Choroid plexus epithelial cell (primary cell): ENCODE data around the gene FNDC3B.

Experiments
- DNase-seq: peaks from one replicate; pipeline ENCODE4 v3.0.0-alpha.2; 2010; ENCODE audit warnings: low read depth
- H3K4me3 ChIP-seq: 2 replicates; pipeline ENCODE4 v1.5.1; 2011; ENCODE audit warnings: low read depth, mild to moderate bottlenecking, control low read depth, low read length, moderate library complexity
- TF ChIP-seq, protein P1 (sequence below): conservative IDR thresholded peaks from 2 replicates; pipeline ENCODE4 v1.5.1; 2011; ENCODE audit warnings: low read depth, mild to moderate bottlenecking, control low read depth, inconsistent platforms, low read length, moderate library complexity

Gene FNDC3B

GRCh38 chr3:172145031-172145686 lies 105.8 kb downstream of the FNDC3B start:
- no peak overlapping the region for H3K4me3 ChIP-seq
- TF ChIP-seq, protein P1, sequence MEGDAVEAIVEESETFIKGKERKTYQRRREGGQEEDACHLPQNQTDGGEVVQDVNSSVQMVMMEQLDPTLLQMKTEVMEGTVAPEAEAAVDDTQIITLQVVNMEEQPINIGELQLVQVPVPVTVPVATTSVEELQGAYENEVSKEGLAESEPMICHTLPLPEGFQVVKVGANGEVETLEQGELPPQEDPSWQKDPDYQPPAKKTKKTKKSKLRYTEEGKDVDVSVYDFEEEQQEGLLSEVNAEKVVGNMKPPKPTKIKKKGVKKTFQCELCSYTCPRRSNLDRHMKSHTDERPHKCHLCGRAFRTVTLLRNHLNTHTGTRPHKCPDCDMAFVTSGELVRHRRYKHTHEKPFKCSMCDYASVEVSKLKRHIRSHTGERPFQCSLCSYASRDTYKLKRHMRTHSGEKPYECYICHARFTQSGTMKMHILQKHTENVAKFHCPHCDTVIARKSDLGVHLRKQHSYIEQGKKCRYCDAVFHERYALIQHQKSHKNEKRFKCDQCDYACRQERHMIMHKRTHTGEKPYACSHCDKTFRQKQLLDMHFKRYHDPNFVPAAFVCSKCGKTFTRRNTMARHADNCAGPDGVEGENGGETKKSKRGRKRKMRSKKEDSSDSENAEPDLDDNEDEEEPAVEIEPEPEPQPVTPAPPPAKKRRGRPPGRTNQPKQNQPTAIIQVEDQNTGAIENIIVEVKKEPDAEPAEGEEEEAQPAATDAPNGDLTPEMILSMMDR: no peak
- no peak for DNase-seq

DNA sequence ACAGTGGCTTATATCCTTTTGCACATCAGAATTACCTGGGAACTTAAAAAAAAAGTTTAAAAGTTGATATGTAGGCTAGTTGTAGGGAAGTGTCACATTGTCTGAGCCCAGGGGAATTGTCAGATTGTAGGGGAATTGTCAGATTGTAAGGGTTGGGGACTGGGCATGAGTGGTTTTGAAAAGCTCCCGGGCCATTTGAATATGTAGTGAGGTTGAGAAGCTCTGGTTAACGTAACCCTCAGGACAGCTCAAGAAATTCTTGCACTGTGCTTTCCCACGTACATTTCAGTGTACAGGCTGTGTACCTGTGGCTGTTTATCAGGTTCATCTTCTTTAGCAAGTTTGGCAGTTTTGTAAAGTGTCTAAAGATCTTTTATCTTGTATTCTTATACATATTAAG lies 107.0 kb downstream of the FNDC3B start:
- no peak for DNase-seq
- no peak overlapping the region for H3K4me3 ChIP-seq
- TF ChIP-seq, protein P1: no peak

DNA sequence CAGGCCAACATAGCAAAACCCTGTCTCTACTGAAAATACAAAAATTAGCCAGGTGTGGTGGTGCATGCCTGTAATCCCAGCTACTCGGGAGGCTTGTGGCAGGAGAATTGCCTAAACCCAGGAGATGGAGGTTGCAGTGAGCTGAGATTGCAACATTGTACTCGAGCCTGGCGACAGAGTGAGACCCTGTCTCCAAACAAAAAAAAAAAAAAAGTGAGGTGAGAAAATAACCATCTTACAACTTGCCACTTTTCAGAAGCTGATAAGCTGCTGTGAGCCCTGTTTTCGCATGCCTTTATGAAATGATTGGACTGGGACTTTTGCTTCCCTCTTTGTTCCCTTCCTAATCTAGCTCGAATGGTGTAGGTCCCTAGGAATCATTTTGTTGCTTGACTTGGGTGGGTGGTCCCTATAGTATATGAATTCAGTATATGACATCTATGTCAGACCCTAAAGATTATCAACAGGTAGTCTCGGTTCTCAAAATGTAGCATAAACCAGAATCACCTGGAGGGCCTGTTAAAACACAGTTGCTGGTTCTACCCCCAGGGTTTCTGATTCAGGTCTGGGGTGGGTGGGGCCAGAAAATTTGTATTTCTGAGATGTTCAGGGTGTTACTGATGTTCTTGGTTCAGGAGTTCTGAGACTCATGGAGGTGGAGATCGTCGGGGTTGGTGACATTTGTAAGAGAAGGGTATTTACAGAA lies 107.9 kb downstream of the FNDC3B start:
- DNase-seq: no peak
- no peak overlapping the region for H3K4me3 ChIP-seq
- TF ChIP-seq, protein P1: no peak

DNA sequence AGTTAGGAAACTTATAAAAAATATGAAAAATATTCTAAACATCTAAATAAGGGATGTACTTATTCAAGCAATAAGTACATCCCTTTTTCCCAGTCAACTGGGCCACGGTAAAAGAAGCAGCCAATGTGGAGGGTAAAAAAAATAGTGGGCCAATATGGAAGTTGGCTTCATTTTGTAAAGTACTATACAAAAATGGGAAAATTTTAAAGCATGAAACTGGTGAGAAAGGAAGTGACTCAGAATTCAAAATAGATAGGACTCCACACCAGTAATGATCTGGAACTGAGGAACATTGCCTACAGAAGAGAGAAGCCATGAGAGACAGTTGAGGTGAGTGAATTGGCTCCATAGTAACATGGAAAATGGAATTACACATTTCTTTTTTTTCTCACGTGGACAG lies 108.9 kb downstream of the FNDC3B start:
- TF ChIP-seq, protein P1: no peak
- peak; percentile 47 for DNase-seq
- H3K4me3 ChIP-seq: no peak overlapping the region

GRCh38 chr3:172148702-172149565 lies 109.6 kb downstream of the FNDC3B start:
- DNase-seq: no peak
- TF ChIP-seq, protein P1: no peak
- no peak overlapping the region for H3K4me3 ChIP-seq

DNA sequence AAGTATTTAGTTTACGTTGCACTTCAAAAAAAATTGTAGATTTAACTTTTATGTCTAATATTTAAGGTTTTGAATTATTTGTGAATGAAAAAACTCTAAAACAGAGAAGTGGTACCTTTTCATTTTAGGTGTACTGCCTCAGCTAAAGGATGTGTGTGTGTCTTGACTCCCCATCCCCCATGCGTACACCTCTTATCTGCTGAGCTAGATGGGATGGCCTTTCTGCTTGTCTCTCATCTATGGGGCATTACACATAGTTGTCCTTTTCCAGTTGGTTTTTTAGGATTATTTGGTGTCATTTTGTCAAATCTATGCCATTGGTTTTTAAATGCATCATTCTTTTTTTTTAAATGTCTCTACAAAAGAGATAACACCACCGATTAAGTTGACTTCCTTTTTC lies 110.9 kb downstream of the FNDC3B start:
- TF ChIP-seq, protein P1: no peak
- DNase-seq: no peak
- no peak overlapping the region for H3K4me3 ChIP-seq
